Islet of Langerhans (tissue), 1 donor: ENCODE measurements around the gene PDK4.
A peak's percentile ranks its signal among the peaks of the same experiment; 100 is the strongest.

ENCODE experiments used
- FAIRE-seq: peaks from one replicate; lab custom pipeline; 2011; peaks lifted over from hg19 to GRCh38; lab: Jason Lieb, UNC

The PDK4 gene

DNA sequence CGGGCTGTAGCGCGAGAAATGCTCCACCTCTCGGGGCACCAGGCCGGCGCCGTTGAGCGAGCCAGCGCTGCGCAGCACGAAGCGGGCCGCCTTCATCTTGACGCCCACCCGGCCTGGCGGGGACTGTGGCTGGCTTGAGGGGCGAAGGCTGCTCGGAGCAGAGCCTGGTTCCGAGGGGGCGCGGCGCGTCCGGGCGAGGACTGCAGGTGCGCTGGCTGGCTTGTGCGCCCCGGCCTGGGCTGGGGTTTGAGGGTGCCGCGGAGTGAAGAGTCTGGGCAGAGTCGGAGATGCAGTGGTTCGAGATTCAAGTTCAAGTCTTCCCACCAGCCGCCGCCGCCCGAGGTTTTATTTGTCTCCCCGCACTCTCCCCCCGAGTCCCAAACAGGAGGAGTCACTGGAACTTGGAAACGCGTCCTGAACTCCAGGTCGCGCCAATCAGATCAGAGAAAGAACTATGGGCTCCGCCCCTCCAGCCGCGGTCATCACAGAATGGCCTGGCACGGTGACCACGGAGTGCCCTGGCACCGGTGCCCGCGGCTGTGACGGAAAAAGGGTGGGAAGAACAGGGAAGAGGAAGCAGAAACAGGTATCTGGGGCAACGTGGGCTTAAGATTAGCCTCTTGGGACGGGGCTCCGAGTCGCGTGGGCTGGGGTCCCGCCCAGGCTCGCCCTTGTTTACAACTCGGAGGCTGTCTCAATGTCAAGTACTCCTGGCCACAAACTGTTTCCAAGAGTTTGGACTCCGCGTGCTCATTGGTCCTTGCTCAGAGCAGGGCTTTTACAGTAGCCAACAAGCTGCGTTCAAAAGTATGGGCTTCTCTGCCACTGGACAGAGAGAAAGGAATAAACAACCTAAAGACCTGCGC, at the start of gene PDK4:
TSS of gene PDK4 (minus strand) at position 319 of the 866 bp plus-strand sequence. CDS start at position 96, 223 bp downstream.
- peak; percentile 68 for FAIRE-seq

DNA sequence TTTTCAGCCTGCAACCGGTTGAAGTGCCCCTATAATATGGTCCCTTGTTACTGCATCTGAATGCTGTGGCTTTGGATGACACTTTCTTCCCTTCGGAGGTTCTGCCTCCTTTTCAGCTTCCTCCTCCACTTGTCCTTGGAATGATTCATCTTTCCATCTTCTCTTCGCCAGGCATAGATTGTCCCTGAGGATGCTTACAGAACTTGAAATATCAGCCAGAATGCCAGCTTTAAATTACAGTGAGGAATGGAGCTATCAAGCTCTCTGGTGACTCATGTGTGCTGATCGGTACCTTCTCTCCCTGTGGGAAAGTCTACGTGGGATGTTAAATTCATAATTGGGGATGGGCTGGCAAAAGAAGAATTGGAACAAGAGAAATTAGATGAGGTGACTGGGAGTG, 45.9 kb upstream of the PDK4 start:
- FAIRE-seq = no peak

DNA sequence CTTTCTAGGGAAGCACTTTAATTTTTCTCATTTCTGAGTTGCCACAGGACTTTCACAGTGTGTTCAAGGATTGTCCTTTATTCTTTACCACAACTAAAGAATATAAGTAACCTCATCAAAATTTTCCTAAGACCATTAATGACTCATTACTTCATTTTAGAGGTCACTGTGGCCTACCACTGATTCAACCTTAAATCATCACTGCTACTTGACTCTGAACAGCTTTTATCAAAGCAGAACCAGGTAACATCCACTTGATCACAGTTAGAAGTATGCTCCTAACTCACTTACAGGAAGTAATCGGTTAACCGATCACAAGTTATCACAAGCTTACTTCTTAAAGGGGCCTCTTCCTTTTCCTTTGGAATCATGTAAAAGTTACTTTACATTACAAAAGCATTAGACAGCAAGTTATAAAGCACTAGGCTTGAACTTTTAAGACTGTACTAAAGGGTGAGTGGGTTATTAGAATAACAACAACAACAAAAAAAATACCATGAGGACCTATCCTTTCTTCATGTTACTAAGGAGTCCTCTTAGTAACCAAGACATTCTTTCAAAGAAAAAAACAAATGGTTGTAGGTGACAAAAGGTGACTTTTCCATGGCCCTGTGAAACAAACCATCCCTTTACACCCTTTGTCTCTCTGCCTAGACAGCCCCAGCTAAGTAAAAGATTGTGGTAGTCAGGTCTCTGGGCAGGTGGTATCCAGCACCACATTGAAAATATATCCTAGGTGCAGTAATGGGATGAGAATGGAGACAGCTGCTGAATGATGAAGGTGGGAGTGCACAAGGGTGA, 40.0 kb upstream of the PDK4 start:
- peak; percentile 51 for FAIRE-seq

DNA sequence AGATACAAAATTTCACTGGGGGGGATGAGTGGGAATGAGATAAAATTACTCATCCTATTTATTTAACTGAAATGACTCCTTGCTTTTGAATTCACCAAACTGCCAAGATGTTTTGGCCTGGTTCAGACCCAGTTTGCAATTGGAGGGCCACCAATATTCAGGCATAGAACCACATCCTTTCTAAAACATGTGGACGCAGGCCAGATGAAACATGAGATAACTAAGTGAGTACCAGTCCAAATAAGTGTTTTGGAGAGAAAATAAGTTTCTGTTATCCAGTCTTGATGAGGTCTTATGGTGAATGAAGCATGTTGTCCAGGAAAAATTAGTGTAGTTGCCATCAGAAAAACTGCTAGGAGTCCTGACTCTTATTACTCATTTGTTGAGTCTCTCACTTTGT, 36.3 kb upstream of the PDK4 start:
- FAIRE-seq = no peak

DNA sequence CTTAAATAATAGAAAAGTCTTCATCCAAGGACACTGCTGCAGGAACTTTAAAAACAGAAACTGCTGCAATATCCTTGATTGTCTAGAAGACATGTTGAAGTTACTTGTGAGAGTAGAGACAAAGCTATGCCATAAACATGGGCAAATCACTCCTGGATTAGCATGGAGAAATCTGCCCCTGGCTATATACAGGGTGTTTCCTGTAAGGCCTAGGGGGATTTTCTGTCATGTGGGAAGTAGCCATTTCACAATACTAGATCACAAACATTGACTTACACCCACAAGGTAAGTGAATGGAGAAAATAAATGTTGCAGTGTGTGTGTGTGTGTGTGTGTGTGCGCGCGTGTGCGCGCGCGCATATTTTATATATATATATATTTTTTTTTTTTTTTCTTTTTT, 35.2 kb upstream of the PDK4 start:
- no peak for FAIRE-seq

DNA sequence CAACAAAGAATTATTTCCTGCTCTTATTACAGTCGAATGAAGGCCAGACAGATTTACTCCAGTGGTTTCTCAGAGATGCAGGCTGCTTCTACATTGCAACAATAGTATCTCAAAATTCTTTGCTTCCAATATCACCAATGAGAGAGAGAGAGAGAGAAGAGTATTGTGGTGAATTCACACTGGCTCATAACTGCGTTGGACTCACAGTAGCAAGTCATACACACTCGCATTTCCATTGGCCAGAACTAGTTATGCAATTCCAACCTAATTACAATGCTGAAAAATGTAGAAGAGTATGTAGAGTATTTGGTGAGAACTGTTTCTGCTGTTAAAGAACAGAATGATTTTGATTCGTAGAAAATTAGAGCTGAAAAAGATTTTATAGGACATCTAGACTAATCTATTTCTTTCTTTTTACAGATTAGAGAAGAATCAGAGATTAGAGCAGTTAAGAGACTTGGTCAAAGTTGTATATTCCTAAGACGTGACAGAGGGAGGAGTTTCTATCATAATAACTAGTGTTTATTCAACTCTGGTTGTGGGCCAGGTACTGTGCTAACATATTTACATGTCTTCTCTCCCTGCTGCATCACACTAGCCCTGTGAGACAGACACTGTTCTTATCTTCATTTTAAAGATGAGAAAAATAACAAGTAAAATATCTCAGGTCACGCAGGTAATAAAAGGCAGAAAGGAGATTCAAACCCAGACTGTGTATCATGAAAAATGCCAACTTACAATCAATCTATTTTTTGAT, 34.6 kb upstream of the PDK4 start:
- FAIRE-seq = no peak

DNA sequence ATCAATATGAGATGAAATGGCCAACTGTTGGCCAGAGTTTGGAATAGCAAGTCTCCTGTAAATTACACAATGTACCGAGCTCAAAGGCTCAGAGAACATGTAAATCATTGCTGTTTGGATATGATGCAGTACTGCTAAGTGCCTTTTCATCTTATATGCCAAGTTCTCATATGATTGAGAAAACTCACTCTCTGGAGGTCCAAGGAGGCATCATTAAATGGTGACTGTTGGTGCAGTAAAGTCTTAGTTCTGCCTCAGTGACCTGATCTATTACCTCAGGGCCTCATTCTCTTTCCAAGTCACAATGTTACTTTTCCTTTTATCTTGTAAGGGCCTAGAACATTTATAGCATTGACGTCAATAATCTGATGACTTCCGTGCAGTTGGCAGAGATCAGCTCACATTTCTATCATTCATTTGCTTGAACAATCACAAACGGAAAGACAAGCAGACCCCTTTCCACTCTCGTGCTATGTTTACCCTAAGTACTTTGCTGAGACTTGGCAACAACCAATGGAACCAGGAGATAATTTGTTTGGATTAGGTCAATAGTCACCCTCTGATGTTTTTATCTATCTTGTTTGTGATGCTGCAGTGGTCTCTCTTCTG, 32.6 kb upstream of the PDK4 start:
- FAIRE-seq = peak; percentile 100

DNA sequence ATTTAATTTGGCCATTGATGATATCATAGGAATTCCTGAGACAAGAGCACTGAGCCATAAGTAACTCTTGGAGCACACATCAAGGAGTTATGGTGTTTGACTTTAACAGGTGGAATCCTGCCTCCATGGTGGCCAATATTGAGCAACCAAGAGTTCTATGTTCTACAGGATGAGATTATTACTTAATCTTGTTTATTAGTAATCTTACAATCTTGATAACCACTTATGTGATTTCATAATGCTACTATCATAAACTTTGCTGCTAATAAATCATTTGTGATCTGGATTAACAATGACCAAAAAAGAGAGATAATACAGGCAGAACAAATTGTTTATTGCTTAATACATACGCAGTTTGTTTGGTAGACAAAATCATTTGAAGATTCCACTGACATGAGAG, 27.5 kb upstream of the PDK4 start:
- FAIRE-seq = peak; percentile 38

DNA sequence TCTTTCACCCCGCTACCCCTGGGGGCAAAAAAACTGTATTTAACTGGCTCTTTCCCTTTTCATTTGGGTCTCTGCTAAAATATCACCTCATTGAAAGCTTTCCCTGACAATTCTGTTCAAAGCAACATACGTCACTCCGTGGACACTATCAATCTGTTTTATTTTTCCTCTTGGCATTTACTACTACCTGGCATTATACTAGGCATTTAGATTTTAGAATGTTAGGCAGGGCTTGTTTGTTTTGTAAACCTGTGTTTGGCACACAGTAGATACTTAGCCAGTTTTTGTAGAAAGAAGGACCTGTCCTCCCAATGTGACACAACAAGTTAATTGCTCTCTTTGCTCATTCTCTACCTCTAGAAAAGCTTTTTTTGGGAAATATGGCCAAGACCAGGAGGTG, 26.5 kb upstream of the PDK4 start:
- FAIRE-seq = no peak

DNA sequence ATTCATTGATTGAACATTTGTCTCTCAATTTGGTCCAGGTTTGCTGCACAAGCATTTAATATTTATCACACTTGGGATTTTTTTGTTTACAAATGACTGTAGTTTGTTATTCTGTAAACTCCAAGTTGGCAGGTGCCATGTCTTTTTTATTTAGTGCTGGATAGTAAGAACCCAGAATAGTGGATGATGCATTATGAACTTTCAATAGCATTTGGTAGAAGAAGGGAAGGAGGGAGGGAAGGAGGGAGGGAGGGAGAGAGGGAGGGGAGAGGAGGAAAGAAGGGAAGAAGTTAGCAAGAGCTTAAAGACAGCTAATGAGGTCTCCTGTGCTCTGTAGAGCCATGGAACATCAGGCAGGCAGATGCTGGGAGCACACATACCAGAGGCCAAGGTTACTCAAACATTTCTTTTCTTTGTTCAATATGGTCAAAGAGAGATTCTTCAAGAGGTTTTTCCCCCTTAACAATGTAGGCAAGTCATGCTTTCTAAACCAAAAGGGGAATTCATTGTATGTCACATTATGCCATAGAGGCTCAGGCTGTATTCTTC, 25.8 kb upstream of the PDK4 start:
- no peak for FAIRE-seq

DNA sequence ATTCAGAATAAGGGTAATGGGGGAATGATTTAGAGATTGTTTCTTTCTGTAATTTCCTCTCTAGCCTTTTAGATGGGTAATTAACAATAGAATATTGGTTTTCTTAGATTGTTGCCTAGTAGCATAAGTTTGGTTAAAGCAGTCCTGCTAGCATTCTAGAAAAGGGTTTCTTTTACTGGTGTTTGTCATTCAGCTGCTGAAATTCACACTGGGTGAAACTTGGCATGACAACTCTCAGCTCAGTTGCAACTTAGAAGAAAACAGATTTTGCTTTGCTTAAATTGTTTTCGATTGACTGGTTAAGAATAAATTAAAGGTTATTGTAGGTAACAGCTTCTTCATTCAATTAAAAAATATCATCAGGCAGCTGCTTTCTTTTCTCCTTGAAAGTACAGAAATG, 25.1 kb upstream of the PDK4 start:
- FAIRE-seq = peak; percentile 5

DNA sequence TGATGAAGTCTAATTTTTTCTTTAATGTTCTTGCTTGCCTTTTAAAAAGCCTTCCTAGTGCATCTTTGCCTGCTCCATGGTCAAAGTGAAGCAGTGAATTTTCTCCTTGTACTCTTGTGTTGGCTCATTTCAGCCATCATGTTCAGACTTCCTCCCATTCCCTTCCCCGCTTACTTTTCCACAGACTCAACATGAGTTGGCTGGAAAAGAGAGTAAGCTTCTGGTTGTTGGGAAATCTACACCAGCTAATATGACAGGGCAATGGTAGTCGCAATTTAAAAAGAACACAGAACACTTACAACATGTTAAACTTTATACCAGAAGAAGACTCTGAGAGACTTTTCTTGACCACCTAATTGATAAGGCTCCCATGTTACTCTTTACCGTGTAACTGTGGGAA, 24.3 kb upstream of the PDK4 start:
- no peak for FAIRE-seq

DNA sequence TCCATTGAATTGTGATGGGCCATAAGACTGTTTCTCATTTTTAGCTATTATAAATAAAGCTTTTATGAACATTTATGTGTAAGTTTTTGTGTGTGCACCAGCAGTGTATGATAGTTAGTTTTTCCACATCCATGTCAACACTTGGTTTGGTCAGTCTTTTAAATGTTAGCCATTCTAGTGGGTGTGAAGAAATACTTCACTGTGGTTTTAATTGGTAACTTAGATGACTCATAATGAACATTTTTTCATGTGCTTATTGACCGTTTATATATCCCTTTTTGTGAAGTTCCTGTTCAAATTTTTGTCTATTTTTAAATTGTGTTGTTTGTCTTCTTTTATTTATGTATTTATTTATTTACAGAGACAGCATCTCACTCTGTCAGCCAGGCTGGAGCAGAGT, 23.6 kb upstream of the PDK4 start:
- FAIRE-seq = no peak

DNA sequence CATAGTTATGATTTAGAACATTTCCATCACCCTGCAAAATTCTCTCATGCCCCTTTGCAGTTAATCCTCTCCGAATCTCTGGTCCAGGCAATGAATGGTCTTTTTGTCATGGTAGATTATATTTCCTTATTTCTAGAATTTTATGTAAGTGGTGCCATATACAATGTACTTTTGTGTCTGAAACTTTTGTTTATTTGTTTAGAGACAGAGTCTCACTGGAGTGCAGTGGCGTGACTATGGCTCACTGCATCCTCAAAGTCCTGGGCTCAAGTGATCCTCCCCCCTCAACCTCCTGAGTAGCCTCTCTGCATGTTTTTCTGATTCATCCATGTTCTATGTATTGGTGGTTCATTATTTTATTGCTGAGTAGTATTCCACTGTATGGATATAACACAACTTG, 23.2 kb upstream of the PDK4 start:
- FAIRE-seq = no peak

DNA sequence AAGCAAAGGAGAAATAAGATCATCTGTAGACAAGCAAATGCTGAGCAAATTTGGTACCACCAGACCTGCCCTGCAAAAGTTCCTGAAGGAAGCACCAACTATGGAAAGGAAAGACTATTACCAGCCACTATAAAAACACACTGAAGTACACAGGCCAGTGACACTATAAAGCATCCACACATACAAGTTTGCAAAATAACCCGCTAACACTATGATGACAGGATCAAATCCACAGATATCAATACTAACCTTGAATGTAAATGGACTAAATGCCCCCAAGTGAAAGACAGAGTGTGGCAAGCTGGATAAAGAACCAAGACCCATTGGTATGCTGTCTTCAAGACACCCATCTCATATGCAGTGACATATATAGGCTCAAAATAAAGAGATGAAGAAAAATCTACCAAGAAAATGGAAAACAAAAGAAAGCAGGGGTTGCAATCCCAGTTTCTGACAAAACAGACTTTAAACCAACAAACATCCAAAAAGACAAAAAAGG, 18.2 kb upstream of the PDK4 start:
- FAIRE-seq = no peak

DNA sequence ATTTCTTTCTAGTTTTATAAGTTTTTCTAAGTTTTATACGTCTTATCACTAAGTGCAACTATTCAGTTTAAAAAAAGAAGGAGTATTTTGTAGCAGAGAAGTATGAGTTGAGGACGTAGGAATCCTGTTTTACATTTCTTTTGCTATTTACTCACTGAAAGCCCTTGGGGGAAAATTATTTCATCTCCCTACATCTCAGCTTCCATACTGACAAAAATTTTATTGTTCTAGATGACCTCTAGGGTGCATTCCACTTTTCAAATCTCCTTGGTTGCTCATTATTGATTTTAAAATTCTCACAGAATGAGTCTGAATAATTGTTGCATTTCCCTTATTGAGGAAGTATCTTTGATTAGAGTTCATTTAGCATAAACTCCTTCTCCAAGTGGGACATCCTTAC, 14.9 kb upstream of the PDK4 start:
- FAIRE-seq = no peak

DNA sequence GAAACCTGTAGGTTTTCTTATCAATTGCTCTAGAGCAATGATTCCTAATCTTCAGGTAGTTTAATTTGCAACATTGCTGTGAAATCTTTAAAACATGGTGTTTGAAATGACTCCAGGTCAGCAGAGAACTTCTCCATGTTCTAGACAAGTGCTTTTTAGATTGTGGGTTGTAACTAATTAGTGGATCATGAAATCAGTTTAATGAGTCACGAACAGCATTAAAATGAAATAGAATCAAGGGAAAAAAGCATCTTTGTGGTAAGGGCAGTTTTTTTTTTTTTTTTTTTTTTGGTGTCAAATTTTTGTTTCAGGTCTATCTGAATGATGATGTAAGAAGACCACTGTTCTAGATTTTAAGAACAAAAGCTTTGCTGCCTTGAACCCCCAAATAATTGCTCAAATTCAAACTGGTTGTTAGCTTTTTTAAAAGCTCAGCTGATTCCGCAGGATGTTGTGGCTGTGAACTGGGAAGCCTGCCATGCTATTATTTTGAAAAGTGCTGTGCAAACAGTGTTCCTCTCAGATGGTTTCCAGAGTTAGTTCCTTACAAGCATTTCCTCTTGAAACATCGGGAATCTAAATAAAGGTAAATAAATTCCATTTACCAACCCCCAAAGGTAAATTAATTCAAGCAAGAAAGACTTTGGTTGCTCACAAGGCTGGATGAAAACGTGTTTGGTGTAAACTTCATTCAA, 13.1 kb upstream of the PDK4 start:
- FAIRE-seq = peak; percentile 99

DNA sequence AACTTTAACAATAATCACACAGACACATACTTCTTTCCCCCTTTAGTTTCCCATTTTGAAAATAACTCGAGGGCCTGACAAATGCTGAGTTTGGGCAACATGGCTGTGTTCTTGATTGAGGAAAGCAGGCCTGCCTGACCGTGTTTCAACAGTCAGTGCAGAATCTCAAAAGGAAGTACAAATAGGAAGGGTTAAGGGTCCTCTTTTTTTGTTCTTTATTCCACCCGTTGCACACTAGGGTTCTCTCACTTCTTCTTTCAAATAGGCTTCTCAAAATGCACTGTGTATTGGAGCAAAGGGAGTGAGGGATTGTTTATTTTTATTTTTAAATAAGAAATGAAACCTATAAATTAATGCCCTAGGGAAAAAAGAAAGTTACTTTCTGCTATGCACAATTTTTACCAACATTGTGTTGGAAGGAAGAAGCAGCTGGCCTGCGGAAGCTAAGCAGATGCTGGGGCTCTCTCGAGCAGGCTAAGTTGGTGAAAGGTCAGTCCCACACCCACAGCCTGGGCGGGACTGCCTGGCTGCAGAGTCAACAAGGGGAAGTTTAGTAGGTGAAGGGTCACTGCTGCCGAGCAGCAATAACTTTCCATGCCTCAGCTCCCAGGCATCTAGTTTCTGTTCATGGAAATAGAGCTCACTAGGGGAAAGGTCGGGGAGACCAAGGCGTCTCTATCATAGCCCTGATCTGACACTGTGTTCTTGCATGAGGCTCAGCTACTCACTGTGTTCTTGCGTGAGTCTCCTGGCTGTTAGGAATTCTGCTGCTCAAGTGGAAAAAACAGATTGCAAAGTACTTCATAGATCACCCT, 12.2 kb upstream of the PDK4 start:
- peak; percentile 24 for FAIRE-seq

DNA sequence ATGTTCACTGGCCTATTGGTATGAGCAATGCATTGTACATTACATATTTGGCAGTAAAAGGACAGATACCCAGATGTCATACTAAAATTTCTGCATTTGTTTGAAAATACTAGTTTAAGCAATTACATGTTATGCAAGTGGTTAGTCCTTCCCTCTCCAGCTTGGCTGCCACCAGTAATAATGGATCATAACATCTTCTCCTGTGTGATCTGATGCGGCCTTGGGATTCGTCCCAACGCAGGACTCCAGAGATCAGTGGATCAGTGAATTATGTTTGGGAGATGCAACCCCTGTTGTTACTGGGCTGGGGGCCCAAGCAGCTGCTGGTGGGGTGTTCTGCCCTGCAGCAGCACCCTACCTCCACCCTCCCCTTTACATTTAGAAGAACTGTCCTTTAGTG, 11.2 kb upstream of the PDK4 start:
- no peak for FAIRE-seq

DNA sequence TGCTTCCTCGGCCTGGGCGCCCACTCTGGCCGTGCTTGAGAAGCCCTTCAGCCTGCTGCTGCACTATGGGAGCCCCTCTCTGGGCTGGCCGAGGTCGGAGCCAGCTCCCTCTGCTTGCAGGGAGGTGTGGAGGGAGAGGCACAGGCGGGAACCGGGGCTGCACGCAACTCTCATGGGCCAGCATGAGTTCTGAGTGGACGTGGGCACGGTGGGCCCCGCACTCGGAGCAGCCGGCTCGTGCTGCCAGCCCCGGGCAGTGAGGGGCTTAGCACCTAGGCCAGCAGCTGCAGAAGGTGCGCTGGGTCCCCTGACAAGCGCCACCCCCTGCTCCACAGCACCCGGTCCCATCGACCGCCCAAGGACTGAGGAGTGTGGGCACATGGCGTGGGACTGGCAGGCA, 9.0 kb upstream of the PDK4 start:
- no peak for FAIRE-seq
